Measurements from ENCODE around the gene STK32C.
"Not testable (repeated sequence)": the region's sequence is repeated elsewhere in the genome, so short reads cannot be mapped to it uniquely, and the experiment has no call there.

The STK32C gene

GRCh38 chr10:132281915-132282666, 25.7 kb downstream of the STK32C start:
- DNase-seq, result no peak

GRCh38 chr10:132280646-132281074, 27.1 kb downstream of the STK32C start:
- no peak for DNase-seq

- no peak for DNase-seq
Observed at GRCh38 chr10:132279873-132280645, 27.7 kb downstream of the STK32C start.

GRCh38 chr10:132277311-132277741, 30.4 kb downstream of the STK32C start:
- DNase-seq, result no peak

- no peak for DNase-seq
Observed at GRCh38 chr10:132276706-132277105, 31.0 kb downstream of the STK32C start.

GRCh38 chr10:132276179-132276675, 31.5 kb downstream of the STK32C start:
- no peak for DNase-seq

- DNase-seq, result no peak
Observed at GRCh38 chr10:132275426-132276178, 32.1 kb downstream of the STK32C start.

GRCh38 chr10:132274986-132275385, 32.8 kb downstream of the STK32C start:
- no peak for DNase-seq

- no peak for DNase-seq
Observed at GRCh38 chr10:132274581-132274980, 33.2 kb downstream of the STK32C start.

- no peak for DNase-seq
Observed at GRCh38 chr10:132273966-132274365, 33.8 kb downstream of the STK32C start.

GRCh38 chr10:132273304-132273944, 34.3 kb downstream of the STK32C start:
- DNase-seq, result no peak

- no peak for DNase-seq
Observed at GRCh38 chr10:132272231-132272971, 35.3 kb downstream of the STK32C start.

- no peak for DNase-seq
Observed at GRCh38 chr10:132271458-132272230, 36.1 kb downstream of the STK32C start.

GRCh38 chr10:132270721-132271457, 36.9 kb downstream of the STK32C start:
- DNase-seq, result no peak

- no peak for DNase-seq
Observed at GRCh38 chr10:132270256-132270655, 37.5 kb downstream of the STK32C start.

GRCh38 chr10:132269266-132270230, 38.2 kb downstream of the STK32C start:
- DNase-seq, result no peak

GRCh38 chr10:132267916-132268315, 39.8 kb downstream of the STK32C start:
- DNase-seq, result not testable (repeated sequence)

- peak in 2 of 4 experiments; percentile 10 to 29 for DNase-seq
Observed at GRCh38 chr10:132266594-132267161, 41.1 kb downstream of the STK32C start.

Data from suppressor macrophage (primary cell).